Smooth muscle cell (in vitro differentiated cells): ENCODE measurements around the gene CACHD1. TPM values are rescaled to one million over a fixed set of nuclear protein-coding genes. Genes with fewer than 3 reads are reported as not detected.

Experiments used
- DNase-seq: peaks from one replicate; lab custom pipeline; 2025; ENCODE audit not compliant: unreplicated experiment; lab: John Stamatoyannopoulos, UW
- H2AFZ ChIP-seq: fragments of 200-600 bp; sonication (generic); 2 replicates; pipeline ENCODE4 v1.6.0; 2016; ENCODE audit warnings: antibody characterized with exemption, low read depth, mild to moderate bottlenecking
- H3F3A ChIP-seq: fragments of 200-600 bp; sonication (generic); 2 replicates; pipeline ENCODE4 v1.6.0; 2017; ENCODE audit warnings: antibody characterized with exemption, low read depth
- H3K27ac ChIP-seq: fragments of 200-600 bp; sonication (generic); 2 replicates; pipeline ENCODE4 v1.5.1; 2016; ENCODE audit warnings: low read depth, mild to moderate bottlenecking
- H3K27me3 ChIP-seq: fragments of 200-600 bp; sonication (generic); 2 replicates; pipeline ENCODE4 v1.6.1; 2016; ENCODE audit warnings: low read depth, mild to moderate bottlenecking
- H3K36me3 ChIP-seq: fragments of 200-600 bp; sonication (generic); 2 replicates; pipeline ENCODE4 v1.5.1; 2016; ENCODE audit warnings: low read depth
- H3K4me1 ChIP-seq: fragments of 200-600 bp; sonication (generic); 2 replicates; pipeline ENCODE4 v1.5.1; 2016; ENCODE audit warnings: low read depth
- H3K4me2 ChIP-seq: fragments of 200-600 bp; sonication (generic); 2 replicates; pipeline ENCODE4 v1.6.0; 2016; ENCODE audit warnings: mild to moderate bottlenecking
- H3K4me3 ChIP-seq: fragments of 200-600 bp; sonication (generic); 2 replicates; pipeline ENCODE4 v1.5.1; 2016; ENCODE audit warnings: mild to moderate bottlenecking
- H3K79me2 ChIP-seq: fragments of 200-600 bp; sonication (generic); 2 replicates; pipeline ENCODE4 v1.6.0; 2016; ENCODE audit warnings: low read depth, mild to moderate bottlenecking
- H3K9ac ChIP-seq: fragments of 200-600 bp; sonication (generic); 2 replicates; pipeline ENCODE4 v1.6.0; 2016; ENCODE audit warnings: low read depth
- H3K9me3 ChIP-seq: fragments of 200-600 bp; sonication (generic); replicated peaks from 2 replicates; pipeline ENCODE4 v1.5.1; 2016; ENCODE audit warnings: low read depth
- H4K20me1 ChIP-seq: fragments of 200-600 bp; sonication (generic); 2 replicates; pipeline ENCODE4 v1.6.0; 2016; ENCODE audit warnings: low read depth
- WGBS: methylation state at CpG from one replicate; pipeline ENCODE4 v1.1.7; 2016; ENCODE audit warnings: low lambda C conversion rate; 5-methylcytosine and 5-hydroxymethylcytosine counted together
- polyA plus RNA-seq: library from polyadenylated mRNA; unstranded; fragments of >200 nt; fragmentation: Nextera tagmentation; extraction: Ambion mirVana; gene quantifications from 2 replicates; pipeline ENCODE4 v1.2.1, GENCODE V29; 2016
- total RNA-seq: library from RNA; depleted of rRNA; stranded (reverse); fragments of >200 nt; gene quantifications from 2 replicates; pipeline ENCODE4 v1.2.3, GENCODE V29; 2014
- TF ChIP-seq, protein P1 (sequence below): fragments of 200-600 bp; sonication (generic); IDR thresholded peaks from 2 replicates; pipeline ENCODE4 v1.5.1; 2017; ENCODE audit warnings: borderline replicate concordance, mild to moderate bottlenecking, antibody characterized with exemption; ENCODE audit not compliant: insufficient read depth, poor library complexity, severe bottlenecking

CACHD1 gene
- total and polyA plus RNA-seq, 2 experiments from 2014 or later, result 12.9 to 20.8 TPM

DNA sequence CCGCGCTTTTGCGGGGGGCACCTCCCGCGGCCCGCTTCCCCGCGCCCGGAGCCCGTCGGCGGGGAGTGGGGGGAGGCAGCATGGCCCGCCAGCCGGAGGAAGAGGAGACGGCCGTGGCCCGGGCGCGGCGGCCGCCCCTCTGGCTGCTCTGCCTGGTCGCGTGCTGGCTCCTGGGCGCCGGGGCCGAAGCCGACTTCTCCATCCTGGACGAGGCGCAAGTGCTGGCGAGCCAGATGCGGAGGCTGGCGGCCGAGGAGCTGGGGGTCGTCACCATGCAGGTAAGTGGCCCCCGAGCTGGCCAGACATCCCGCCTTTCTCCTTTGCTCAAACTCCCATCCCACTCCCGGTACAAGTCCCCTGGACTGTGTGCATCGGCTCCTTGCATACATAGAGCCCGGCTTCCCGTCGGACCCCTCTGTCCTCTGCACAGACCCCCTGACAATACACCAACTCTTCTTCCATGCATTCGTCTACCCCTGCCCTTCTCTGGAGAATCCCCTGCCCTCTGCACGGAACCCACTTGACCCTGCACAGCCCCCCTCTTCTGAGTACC lies 812 bp downstream of the CACHD1 start:
- Histone ChIP-seq H3K79me2 (peaks cover 41% of the 10 kb centered on the region), H3K27me3 (peaks cover 8% of the 10 kb centered on the region), H3K9ac (peak overlapping the region; percentile 79), H3F3A (no peaks in the 10 kb centered on the region), H3K4me1 (peaks cover 28% of the 10 kb centered on the region), H3K27ac (peak overlapping the region; percentile 71), H3K36me3 (no peaks in the 10 kb centered on the region), H2AFZ (peak overlapping the region; percentile 49), H4K20me1 (peaks cover 6% of the 10 kb centered on the region), H3K4me3 (peak overlapping the region; percentile 93), H3K4me2 (peak overlapping the region; percentile 83), H3K9me3 (no peaks in the 10 kb centered on the region)
- WGBS, result 1% methylated on average over 43 of the region's 43 CpGs
- DNase-seq, result peak; percentile 36
- TF ChIP-seq, protein P1, sequence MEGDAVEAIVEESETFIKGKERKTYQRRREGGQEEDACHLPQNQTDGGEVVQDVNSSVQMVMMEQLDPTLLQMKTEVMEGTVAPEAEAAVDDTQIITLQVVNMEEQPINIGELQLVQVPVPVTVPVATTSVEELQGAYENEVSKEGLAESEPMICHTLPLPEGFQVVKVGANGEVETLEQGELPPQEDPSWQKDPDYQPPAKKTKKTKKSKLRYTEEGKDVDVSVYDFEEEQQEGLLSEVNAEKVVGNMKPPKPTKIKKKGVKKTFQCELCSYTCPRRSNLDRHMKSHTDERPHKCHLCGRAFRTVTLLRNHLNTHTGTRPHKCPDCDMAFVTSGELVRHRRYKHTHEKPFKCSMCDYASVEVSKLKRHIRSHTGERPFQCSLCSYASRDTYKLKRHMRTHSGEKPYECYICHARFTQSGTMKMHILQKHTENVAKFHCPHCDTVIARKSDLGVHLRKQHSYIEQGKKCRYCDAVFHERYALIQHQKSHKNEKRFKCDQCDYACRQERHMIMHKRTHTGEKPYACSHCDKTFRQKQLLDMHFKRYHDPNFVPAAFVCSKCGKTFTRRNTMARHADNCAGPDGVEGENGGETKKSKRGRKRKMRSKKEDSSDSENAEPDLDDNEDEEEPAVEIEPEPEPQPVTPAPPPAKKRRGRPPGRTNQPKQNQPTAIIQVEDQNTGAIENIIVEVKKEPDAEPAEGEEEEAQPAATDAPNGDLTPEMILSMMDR, result no peak

DNA sequence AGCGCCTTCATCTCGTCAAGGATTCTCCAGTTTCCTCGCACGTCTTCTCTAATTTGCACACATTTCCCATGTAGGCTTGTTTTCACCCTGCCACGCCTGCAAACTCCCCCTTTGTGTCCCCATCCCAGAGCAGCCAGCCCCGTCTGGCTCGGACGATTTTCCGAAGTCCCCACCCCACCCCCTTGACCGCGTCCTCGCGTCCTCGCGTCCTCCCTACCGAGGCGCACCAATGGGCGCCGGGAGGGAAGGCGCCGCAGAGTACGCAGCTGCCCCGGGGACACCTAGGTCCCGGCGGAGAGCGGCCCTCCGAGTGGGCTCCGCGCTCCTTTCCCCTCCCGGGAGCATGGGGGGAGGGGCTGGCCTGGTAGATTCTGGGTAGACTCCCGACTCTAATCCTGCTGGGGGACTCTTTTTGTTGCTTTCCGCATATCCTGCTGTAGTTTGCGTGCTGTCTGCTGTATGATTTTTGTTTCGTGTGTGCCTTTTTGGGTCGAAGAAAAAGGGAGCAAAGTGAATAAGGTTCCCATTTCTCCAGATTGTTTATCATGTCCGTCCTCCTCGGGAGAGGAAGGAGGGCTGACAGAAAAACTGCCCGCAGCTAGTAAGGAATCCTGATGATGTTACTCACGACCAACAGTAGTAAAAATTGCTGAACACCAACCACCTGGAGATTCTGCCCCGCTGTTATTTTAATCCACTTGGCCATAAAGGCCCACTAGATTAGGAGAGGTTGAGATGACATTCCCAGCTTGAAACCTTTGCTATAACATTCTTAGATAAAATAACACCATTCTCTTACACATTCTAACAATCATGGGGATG lies 1.5 kb downstream of the CACHD1 start:
- 2% methylated on average over 39 of the region's 40 CpGs for WGBS
- H3K36me3 ChIP-seq, result no peaks in the 10 kb centered on the region
- H3K4me1 ChIP-seq, result peaks cover 32% of the 10 kb centered on the region
- peak overlapping the region; percentile 21 for H3K27ac ChIP-seq
- peaks cover 5% of the 10 kb centered on the region for H3F3A ChIP-seq
- peak overlapping the region; percentile 83 for H3K4me2 ChIP-seq
- DNase-seq, result peak; percentile 23
- peak overlapping the region; percentile 49 for H2AFZ ChIP-seq
- no peaks in the 10 kb centered on the region for H3K9me3 ChIP-seq
- peak overlapping the region; percentile 17 for H3K9ac ChIP-seq
- H3K79me2 ChIP-seq, result peaks cover 44% of the 10 kb centered on the region
- peak overlapping the region; percentile 93 for H3K4me3 ChIP-seq
- TF ChIP-seq, protein P1, result no peak
- H4K20me1 ChIP-seq, result peaks cover 6% of the 10 kb centered on the region
- H3K27me3 ChIP-seq, result peaks cover 8% of the 10 kb centered on the region

DNA sequence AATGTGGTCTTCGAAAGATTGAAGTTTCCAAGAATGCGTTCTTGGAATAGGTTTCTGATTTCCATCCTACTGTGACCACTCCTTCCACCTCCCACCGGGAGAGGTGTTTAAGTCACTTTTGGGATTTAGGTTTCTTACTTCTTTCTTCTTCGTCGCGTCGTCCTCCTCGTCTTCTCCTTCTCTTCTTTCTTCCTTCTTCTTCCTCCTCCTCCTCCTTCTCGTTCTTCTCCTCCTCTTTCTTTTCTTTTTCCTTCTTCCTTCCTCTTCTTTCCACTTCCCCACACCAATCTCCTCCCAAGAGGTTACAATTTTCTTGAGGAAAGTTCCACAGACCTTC lies 2.1 kb downstream of the CACHD1 start:
- Histone ChIP-seq H3K36me3 (no peaks in the 10 kb centered on the region), H3K27me3 (peaks cover 8% of the 10 kb centered on the region), H3K27ac (peak overlapping the region; percentile 21), H3K4me1 (peaks cover 37% of the 10 kb centered on the region), H3K4me3 (peak overlapping the region; percentile 93), H3K9ac (peak overlapping the region; percentile 17), H3F3A (peaks cover 6% of the 10 kb centered on the region), H4K20me1 (peaks cover 6% of the 10 kb centered on the region), H2AFZ (peak overlapping the region; percentile 49), H3K4me2 (peak overlapping the region; percentile 83), H3K9me3 (no peaks in the 10 kb centered on the region), H3K79me2 (peaks cover 44% of the 10 kb centered on the region)
- 7% methylated on average over 9 of the region's 9 CpGs for WGBS
- no peak for DNase-seq
- TF ChIP-seq, protein P1, result no peak
